HG03571 (cell line): ENCODE results near the gene CAV2.
A peak's percentile ranks its signal among the peaks of the same experiment; 100 is the strongest.

Experiments
- ATAC-seq: cut with Tn5 transposase; IDR thresholded peaks from one replicate; pipeline ENCODE4 v1.9.1; 2021; ENCODE audit not compliant: unreplicated experiment

Gene CAV2

DNA sequence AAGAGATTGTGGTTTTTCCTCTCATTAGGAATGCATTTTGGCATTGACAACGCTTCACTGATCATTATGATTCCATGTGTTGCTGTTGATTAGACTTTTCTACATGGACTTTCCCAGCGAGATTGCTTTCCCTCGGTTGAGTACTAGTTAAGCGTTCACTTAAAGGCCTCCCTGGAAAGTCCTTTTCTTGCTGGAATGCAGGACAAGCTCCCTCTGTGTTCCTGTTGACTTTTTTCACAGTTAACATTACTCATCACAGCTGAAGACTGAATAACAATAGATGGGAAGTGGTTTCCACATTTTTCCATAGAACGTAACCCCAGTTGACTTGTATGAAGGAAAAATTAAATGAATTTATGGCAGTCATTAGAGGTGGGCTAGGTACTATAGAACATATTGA, 22.7 kb downstream of the CAV2 start:
- no peak for ATAC-seq

DNA sequence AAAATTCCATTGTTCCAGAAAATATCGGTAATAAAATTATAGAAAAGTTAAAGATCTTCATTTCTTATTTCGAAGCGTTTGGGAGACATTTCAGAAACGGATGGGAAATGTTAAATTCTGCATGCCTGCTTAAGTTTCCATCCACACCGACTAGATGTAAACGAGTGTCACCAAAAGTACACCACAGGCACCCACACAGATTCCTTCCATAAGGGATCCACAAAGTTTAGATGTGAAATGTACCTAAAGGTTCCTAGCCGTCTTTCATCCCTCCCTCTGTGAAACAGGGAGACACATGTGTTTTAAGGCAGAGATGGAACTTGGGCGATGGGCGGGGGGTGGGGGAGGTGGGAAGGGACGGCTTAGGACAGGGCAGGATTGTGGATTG, 24.7 kb downstream of the CAV2 start:
- no peak for ATAC-seq

DNA sequence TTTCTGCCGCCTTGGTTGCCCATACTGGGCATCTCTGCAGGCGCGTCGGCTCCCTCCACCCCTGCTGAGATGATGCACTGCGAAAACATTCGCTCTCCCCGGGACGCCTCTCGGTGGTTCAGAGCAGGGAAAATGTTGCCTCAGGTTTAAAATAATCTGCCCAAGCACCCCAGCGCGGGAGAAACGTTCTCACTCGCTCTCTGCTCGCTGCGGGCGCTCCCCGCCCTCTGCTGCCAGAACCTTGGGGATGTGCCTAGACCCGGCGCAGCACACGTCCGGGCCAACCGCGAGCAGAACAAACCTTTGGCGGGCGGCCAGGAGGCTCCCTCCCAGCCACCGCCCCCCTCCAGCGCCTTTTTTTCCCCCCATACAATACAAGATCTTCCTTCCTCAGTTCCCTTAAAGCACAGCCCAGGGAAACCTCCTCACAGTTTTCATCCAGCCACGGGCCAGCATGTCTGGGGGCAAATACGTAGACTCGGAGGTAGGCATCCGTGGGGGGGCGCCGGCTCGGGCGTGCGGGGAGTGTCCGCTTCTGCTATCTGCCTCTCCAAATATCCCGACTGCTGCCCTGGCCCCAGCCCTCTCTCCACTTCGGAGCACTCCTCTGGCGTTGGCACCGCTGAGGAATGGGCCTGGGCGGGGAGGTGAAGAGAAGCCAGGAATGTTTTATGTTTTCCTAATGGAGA, 25.2 kb downstream of the CAV2 start, which contains the start of gene CAV1:
CAV1 (plus strand) TSS at position 428 of the 689 bp plus-strand sequence; CDS start at position 455, 27 bp downstream.
- peak; percentile 27 for ATAC-seq

DNA sequence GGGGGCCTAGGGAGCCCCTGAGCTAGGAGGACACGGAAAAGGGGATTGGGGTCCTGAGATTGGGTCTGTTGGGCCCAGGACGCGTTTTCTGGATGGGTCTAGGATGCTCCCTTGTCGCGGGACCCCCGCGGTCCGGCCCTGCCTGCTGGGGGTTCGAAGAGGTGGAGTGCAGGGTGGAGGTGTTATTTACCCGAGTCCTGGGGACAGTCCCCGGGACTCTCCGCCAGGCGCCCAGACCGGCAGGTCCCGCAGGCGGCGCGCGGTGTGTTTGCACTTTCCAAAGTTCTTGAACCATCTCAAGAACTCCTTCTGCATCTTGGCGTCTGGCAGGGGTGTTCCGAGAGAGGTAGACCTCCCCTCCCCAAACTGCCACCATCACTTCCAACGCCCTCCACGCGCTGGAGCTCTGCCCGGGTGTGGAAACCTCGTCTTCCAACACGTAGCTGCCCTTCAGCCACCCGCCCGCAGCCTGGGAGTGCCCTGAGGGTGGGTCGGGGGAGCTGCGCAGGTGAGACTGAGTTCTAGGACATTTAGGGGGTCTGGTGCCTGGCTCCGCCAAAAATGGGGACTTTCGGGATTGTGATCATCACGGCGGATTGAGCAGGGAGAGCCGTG, 25.9 kb downstream of the CAV2 start:
- no peak for ATAC-seq

DNA sequence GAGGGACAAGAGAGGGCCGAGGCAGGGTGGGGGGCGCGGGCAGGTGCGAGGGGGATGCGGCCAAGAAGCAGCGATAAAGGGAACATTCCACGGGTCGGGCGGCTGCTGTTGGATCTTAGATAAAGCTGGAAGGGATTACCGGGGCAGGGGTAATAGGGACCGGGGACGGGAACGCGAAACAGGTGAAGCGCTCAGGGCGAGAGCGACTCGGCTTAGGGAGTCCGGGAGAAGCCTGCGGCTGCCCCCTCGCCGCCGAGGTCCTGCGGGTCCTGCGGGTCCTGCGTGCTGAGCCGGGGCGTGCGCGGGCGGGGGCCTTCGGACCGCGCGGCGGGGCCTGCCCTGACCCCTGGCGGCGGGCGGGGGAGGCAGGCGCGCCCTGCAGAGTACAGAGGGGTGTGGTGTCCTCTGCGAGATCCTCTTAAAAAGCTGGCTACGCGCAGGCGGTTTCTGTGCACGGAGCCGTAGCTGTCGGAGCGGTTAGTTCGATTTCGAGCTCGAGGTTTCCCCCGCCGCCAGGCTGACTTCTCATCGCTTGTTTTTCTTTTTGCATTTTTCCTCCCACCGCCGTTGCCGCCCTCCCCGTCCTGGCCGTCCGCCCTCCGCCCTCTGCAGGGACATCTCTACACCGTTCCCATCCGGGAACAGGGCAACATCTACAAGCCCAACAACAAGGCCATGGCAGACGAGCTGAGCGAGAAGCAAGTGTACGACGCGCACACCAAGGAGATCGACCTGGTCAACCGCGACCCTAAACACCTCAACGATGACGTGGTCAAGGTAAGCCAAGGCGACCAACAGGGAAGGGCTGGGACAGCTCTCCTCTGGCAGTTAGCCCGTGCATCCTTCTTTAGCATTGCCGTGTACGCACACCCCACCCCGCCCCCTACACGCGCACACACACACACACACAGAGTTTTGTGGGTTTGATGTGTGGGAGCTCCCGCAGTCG, 26.6 kb downstream of the CAV2 start:
- ATAC-seq, result peak; percentile 92

DNA sequence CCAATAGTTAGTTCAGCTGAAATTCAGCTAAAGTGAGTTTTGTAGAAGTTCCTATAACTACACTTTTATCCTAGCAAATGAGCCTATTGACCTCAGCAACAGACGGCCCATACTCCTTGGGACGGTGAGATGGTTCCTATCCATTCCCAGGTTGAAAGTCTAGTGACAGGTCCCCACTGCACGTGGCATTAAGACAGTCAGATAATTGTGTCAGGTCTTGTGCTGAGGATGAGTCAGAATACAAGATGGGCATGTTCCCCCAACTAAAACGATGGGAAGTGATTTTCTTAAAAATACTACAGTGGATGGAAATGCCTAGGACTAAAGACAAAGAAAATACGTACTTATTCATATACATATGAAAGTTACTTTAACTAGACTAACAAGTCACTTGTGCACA, 27.4 kb downstream of the CAV2 start:
- no peak for ATAC-seq

DNA sequence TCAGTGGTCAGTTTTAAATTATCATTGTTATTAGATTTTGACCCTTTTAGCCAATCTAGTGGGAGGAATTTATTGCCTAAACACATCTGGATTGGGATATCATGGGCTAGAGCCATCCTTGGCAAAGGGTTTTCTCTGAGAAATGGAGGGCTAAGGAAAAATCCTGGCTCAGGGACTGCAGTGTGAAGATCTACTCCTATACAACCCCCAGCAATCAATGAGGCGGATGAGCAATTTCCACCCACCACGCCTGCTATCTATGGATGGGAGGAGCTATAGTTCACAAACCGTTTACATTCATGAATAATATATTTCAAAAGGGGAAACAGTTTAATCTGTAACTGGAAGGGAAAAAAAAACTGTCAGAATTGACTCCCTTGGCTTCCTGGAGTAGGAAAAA, 28.0 kb downstream of the CAV2 start:
- ATAC-seq, result no peak

DNA sequence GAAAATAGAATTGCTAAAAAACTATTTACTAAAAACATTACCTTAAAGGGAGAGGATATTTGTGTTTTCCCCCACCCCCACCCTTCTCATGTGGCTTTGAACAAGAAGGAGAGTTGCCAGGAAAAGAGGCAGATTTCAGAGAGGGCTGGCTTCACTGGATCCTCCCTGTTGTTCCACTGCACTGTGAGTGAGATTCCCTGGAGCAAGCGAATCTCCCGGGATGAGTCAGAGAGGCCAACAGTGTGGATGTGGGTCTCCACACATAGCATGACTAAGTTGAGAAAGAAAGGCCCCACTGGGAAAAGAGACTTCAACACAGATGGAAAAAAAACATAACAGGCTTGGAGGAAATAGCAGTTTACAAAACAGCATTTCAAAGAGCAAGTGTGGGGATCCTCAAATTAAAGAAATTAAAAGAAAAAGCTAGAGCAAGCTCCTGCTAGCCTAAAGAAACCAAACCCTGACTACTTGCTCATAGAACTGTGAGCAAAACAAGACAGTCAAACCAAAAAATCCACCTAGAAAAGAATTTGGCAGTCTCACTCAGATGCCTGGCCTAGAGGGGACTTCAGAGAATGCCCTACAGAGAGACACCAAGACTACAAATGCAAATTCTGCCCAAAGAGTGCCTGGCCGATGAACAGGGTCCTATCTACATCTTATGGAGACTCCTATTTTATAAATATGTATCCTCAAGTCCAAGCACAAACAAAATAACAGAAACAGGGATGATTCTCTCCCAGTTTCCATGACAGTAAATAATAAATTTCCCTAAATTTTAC, 28.7 kb downstream of the CAV2 start:
- ATAC-seq, result no peak

DNA sequence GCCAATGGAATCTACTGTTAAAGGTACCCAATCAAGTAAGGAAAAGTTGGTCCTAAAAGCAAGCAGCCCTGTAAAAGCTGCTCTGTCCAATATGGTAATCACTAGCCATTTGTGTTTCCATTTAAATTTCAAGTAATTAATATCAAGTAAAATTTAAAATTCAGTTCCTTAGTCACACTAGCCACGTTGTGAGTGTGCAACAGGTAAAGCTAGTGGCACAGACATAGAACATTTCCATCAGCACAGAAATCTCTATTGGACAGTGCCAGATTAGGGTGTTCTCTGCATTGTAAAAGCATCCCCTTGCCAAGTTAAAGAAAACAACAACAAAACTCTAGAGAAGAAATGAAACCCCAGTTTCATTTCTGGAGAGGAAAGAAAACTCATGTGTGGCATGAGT, 29.7 kb downstream of the CAV2 start:
- no peak for ATAC-seq

DNA sequence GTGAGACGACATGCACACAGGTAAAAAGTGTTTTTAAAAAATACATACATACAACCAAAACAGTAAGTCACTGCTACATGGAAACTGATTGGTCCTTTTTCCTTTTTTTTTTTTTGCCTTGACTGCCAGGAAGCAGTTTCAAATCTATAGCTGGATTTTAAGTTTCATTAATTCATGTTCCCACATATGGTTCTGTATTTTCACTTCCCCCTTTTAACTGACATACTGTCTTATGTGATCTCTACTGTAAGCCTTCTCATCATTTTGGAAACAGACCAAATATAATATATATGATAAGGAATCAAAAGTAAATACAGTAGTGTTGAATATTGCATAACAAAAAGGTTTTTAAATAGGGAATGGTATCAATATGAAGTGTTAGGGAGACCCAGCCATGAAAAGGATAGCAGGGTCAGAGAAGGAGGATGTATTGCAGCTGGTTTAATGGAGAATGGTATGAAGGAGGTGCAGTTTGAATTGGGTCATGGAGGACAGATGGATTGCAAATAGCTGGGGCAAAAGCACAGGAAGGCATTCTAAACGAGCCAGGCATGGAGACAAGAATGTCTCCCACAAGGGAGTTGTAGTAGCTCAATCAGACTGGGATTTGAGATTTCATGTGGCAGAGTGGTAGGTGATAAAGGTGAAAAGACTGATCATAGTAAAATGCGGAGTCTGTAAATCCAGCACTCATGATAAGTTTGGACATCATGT, 30.7 kb downstream of the CAV2 start:
- ATAC-seq, result no peak

DNA sequence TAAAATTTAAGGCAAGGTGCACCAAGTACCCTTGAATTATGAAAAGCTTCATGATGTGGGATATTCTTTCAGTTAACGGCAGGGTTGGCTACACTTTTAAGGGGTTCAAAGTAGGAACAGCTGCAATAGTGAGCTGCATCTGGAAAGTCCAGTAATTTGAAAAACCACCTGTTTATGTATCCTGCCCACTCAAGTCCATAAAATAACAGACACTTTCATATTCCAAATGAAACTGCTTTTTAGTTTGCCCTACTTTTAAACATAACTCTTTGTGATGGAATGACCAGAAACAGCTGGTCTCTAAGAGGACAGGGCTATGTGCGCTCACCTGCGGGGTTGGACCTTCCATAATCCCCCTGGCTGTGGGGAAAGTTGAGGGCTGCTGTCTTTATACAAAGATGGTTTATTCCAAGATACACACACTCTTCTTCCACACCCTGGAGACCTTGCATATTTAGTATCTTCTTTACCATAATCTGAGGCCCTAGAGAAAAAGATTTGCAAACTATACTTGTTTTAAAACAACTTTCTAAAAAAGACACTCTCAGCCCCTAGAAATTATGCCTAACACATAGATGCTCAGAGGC, 32.7 kb downstream of the CAV2 start:
- ATAC-seq, result no peak

DNA sequence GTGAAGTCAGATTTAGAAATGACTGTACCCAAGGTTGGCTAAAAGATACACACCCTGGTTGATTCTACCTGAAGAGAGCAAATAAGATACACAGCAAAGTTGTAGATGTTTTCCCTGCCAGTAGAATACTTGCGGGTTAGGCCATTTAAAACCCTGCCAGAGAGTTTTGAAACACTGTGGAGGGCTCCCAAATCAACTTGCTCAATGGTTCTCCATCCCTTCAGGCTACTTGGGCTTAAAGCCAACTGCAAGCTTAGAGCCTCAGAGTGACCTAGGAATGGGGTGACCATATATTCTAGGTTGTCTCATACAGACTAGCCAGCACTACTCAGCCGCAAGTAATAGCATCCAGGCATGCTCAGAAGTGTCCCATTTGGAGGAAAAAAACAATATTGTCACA, 35.3 kb downstream of the CAV2 start:
- ATAC-seq, result no peak

DNA sequence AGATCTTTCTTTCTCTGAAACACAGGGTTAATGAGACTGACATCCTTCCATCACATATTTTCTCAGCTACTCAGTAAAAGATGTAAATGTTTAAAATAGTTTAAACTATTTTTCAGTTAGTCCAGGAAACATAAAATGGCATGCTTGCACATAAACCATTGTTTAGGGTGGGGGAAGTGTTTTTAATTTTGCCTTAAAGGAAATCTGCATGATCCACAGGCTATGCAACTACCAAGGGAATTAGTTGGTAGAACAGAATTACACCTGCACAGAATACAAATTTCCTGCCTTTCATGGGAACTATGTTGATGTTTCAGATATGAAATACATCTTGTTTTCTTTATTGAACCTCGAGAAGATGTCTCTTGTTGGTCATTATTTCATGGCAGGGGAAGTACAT, 35.9 kb downstream of the CAV2 start:
- no peak for ATAC-seq

DNA sequence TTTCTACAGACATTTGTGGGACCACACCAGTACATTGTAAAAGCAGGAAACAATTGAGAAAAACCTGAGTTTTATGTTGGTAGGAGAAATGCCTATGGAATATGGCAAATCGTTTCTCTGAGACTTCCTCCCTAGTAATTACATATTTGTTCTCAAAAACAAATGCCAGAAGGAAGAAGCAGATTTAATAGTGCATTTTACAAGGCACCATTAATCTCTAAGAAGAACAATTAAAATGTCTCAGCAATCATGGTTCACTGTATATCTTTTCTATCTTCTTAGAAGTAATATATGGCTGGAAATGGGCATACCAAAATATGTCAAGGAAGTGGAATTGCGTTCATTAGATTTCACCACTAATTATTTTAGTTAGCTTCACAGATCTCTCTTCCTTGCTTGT, 38.6 kb downstream of the CAV2 start:
- no peak for ATAC-seq

DNA sequence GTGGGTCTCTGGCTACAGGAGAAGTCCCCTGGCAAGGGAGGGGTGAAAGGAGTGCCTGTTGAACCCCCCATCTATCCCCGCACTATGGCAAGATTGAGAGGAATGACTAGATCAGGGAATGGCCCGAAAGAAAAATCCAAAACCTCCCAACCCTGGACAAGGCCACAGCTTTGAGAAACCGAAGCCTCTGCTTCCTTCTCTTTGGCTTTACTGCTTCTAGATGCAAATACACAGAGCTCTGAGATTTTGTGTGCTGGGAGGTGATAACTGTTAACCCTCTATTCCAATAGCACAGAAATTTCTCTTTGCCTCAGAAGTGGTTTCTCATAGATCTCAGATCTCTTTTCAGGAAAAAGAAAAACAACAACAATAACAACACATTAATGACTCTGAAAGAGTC, 40.3 kb downstream of the CAV2 start:
- no peak for ATAC-seq

DNA sequence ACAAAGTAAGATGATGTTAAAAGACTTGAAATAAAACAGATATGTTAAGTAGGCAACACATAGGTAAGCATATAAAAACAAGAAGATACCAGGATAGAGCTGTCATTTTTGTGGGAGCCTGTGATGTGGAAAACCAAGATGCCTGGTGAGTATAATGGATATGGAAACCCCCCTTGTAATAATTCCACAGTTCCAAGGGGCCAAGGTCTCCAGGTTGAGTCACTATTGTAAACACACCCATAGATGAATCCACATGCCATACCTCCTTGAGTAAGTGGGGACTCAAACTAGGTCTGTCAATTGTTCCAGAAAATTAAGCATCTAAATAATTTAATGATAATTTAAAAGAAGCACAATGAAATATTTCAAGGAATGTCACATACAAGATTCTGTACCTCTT, 41.2 kb downstream of the CAV2 start:
- ATAC-seq, result no peak

DNA sequence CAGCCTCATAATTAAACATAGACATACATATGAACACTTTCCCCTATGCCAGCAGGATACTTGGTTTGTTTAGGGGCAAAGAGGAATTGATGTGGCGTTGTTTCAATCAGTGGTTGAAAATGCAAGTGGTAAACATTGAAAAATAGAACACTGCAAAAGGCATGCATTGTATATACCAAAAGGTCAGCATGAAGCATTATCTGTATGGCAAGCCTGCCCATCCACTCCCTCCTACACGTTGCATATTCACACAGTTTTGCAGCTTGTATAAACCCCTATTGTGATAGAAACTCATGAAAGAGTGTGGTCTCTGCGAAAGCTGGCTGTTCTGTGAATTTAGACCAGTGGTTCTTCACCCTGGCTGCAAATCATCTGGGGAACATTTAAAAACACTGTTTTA, 42.4 kb downstream of the CAV2 start:
- no peak for ATAC-seq

DNA sequence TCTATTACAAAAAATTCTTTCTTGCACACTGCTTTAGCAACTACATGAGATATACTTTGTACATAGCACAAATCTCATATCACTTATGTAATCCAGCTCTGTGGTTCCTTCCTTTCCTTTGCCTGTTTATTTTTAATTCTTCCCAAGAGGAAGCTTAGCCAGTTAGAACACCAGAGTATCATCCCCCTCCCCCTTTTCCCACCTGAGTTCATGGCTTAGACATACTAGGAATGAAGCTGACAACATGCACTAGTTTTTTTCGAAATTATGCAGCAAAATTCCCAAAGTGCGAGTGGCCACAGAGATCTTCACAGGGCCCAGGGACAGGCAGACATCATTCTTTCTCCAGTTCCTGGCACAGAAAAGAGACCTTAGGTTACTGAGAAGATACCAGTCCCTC, 43.1 kb downstream of the CAV2 start:
- no peak for ATAC-seq

DNA sequence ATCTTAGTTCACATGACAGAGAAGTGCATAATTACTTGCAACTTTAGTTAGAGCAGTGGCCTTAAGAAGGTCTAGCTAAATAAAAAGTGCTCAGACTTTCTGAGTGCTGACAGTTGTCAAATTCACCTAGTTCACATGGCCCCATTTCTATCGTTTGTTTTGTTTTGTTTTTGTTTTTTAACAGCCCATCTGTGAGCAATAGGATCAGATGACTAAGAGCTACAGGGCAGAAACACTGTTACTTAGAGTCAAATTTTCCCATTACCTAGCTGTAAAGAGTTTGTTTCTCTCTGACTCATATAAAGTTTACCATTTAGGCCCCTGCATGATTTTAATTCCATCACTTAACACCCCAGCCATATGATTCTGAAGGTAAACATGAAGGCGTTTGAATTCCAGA, 44.1 kb downstream of the CAV2 start:
- ATAC-seq, result no peak

DNA sequence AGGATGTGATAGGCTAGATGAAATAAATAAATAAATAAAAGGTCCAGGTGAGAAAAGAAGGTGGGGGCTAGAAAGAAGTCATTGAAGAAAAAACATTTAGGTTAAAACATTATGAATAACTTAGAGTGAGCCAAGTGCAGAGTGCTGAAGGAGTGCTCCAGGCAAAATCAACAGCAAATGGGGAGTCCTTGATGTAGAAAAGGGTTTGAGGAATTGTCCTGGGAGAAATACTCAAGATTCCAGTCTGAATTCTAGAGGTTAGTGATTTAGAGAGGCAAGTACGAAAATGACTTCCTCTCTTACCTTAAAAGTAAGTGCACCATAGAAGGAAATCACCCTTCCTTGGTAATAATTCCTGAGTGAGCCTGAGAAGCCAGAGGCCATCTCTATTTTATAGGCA, 44.9 kb downstream of the CAV2 start:
- no peak for ATAC-seq
